ENCODE data around the gene EPHA6.

The EPHA6 gene

DNA sequence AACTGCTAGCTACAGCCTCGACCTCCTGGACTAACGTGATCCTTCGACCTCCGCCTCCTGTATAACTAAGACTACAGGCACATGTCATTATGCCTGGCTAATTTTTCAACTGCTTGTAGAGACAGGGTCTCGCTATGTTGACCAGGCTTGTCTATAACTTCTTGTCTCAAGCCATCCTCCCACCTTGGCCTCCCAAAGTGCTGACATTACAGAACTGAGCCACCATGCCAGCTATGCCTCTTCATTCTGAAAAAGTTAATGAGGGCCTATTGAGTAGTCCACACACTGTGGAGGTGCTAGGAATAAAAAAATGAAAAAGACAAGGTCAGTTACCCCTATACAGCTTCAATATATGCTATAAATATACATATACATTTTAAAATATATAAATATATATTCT, 18.3 kb upstream of the EPHA6 start:
- H3K27me3 ChIP-seq (ENCODE audit: insufficient read depth, low read length): no peaks in the 10 kb centered on the region
- no peak overlapping the region for H3K4me3 ChIP-seq (ENCODE audit: low read depth, low read length, poor library complexity, severe bottlenecking)
- no peak overlapping the region for H2AFZ ChIP-seq (ENCODE audit: low read length)
- H4K20me1 ChIP-seq (ENCODE audit: insufficient read depth, low read length): no peaks in the 10 kb centered on the region
- no peak overlapping the region for H3K27ac ChIP-seq (ENCODE audit: low read depth, low read length, poor library complexity, severe bottlenecking)
- TF ChIP-seq, protein P1, sequence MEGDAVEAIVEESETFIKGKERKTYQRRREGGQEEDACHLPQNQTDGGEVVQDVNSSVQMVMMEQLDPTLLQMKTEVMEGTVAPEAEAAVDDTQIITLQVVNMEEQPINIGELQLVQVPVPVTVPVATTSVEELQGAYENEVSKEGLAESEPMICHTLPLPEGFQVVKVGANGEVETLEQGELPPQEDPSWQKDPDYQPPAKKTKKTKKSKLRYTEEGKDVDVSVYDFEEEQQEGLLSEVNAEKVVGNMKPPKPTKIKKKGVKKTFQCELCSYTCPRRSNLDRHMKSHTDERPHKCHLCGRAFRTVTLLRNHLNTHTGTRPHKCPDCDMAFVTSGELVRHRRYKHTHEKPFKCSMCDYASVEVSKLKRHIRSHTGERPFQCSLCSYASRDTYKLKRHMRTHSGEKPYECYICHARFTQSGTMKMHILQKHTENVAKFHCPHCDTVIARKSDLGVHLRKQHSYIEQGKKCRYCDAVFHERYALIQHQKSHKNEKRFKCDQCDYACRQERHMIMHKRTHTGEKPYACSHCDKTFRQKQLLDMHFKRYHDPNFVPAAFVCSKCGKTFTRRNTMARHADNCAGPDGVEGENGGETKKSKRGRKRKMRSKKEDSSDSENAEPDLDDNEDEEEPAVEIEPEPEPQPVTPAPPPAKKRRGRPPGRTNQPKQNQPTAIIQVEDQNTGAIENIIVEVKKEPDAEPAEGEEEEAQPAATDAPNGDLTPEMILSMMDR (IDR thresholded peaks at IDR 0.05; ENCODE audit: low read length): no peak
- TF ChIP-seq EZH2 (IDR thresholded peaks at IDR 0.05; ENCODE audit: borderline replicate concordance, low read length): no peak
- H3K4me1 ChIP-seq (ENCODE audit: insufficient read depth, low read length, severe bottlenecking): no peaks in the 10 kb centered on the region
- no peaks in the 10 kb centered on the region for H3K36me3 ChIP-seq (ENCODE audit: insufficient read depth, low read length)
- no peaks in the 10 kb centered on the region for H3K9me3 ChIP-seq (ENCODE audit: low read length)
- H3K9me2 ChIP-seq (ENCODE audit: low read depth, low read length): no peaks in the 10 kb centered on the region
- H3K4me2 ChIP-seq (ENCODE audit: low read length): no peak overlapping the region
- no peaks in the 10 kb centered on the region for H3K79me2 ChIP-seq (ENCODE audit: insufficient read depth, low read length)
- H3K9ac ChIP-seq (ENCODE audit: low read length): no peak overlapping the region
- no peaks in the 10 kb centered on the region for H3F3A ChIP-seq (ENCODE audit: insufficient read depth, low read length)

DNA sequence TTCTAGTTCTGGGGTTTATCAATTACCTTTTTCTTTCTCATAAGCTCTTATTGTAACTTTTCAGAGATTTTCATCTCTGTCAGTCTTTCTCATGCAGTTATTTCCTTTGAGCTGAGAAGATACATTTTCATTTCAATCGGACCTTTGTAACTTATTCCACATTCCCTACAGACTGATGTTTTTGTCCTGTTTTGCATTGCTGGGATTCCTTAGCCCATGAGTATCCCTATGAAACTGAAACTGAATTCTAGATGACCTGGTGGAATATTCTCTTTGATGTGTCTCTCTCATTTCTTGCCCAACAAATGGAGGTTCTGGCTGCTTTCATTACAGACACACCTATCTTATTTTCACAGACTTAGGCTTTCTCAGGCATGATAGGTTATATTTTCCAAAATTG, 10.5 kb upstream of the EPHA6 start:
- Histone ChIP-seq H3K4me1 (ENCODE audit: insufficient read depth, low read length, severe bottlenecking) (no peaks in the 10 kb centered on the region), H3K27ac (ENCODE audit: low read depth, low read length, poor library complexity, severe bottlenecking) (no peak overlapping the region), H3K27me3 (ENCODE audit: insufficient read depth, low read length) (no peaks in the 10 kb centered on the region), H2AFZ (ENCODE audit: low read length) (no peak overlapping the region), H3K79me2 (ENCODE audit: insufficient read depth, low read length) (no peaks in the 10 kb centered on the region), H3K4me3 (ENCODE audit: low read depth, low read length, poor library complexity, severe bottlenecking) (no peak overlapping the region), H3K4me2 (ENCODE audit: low read length) (no peak overlapping the region), H3K9me2 (ENCODE audit: low read depth, low read length) (no peaks in the 10 kb centered on the region), H4K20me1 (ENCODE audit: insufficient read depth, low read length) (no peaks in the 10 kb centered on the region), H3F3A (ENCODE audit: insufficient read depth, low read length) (no peaks in the 10 kb centered on the region), H3K9me3 (ENCODE audit: low read length) (no peaks in the 10 kb centered on the region), H3K36me3 (ENCODE audit: insufficient read depth, low read length) (no peaks in the 10 kb centered on the region), H3K9ac (ENCODE audit: low read length) (no peak overlapping the region)
- TF ChIP-seq, protein P1 (IDR thresholded peaks at IDR 0.05; ENCODE audit: low read length): no peak
- no peak for TF ChIP-seq EZH2 (IDR thresholded peaks at IDR 0.05; ENCODE audit: borderline replicate concordance, low read length)

DNA sequence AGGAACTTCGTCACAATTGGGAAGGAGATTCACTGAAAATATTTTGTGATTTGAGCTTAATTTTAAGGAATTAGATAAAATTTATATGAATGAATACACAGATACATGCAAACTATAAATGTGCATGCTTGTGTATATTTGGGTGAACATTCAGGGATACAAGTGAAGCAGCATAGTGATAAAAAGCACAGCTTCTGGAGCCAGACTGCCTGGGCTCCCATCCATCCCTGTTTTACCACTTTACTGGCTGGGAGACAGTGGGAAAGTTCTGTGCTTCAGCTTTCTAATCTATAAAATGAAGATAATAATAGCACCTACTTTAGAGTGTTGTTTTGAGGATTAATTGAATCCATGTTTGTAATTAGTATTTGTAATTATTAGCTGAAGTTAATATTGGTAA, 8.1 kb upstream of the EPHA6 start:
- no peaks in the 10 kb centered on the region for H3K4me1 ChIP-seq (ENCODE audit: insufficient read depth, low read length, severe bottlenecking)
- H3K79me2 ChIP-seq (ENCODE audit: insufficient read depth, low read length): no peaks in the 10 kb centered on the region
- no peaks in the 10 kb centered on the region for H3K36me3 ChIP-seq (ENCODE audit: insufficient read depth, low read length)
- H3K9me3 ChIP-seq (ENCODE audit: low read length): no peaks in the 10 kb centered on the region
- no peaks in the 10 kb centered on the region for H3F3A ChIP-seq (ENCODE audit: insufficient read depth, low read length)
- H3K4me2 ChIP-seq (ENCODE audit: low read length): no peak overlapping the region
- H3K9ac ChIP-seq (ENCODE audit: low read length): no peak overlapping the region
- H2AFZ ChIP-seq (ENCODE audit: low read length): no peak overlapping the region
- H3K27me3 ChIP-seq (ENCODE audit: insufficient read depth, low read length): no peaks in the 10 kb centered on the region
- H3K27ac ChIP-seq (ENCODE audit: low read depth, low read length, poor library complexity, severe bottlenecking): no peak overlapping the region
- no peaks in the 10 kb centered on the region for H3K9me2 ChIP-seq (ENCODE audit: low read depth, low read length)
- H4K20me1 ChIP-seq (ENCODE audit: insufficient read depth, low read length): no peaks in the 10 kb centered on the region
- no peak overlapping the region for H3K4me3 ChIP-seq (ENCODE audit: low read depth, low read length, poor library complexity, severe bottlenecking)
- TF ChIP-seq EZH2 (IDR thresholded peaks at IDR 0.05; ENCODE audit: borderline replicate concordance, low read length): no peak
- TF ChIP-seq, protein P1 (IDR thresholded peaks at IDR 0.05; ENCODE audit: low read length): no peak

Data from OCI-LY1 (cell line).